Stimulated activated CD8-positive, alpha-beta memory T cell treated with anti-CD3 and anti-CD28 coated beads, Interleukin-7, amount 100 ng/mL, for 24 hours (primary cell): Measurements from ENCODE around the gene COLGALT1.

ENCODE experiments used
- DNase-seq: peaks from one replicate; pipeline ENCODE4 v3.0.0-alpha.2; 2020; ENCODE audit warnings: low read depth

COLGALT1 gene

GRCh38 chr19:17624314-17624991 lies 69.0 kb downstream of the COLGALT1 start:
- no peak for DNase-seq

- no peak for DNase-seq
These were observed 69.6 kb downstream of the COLGALT1 start for GRCh38 chr19:17625043-17625442.

GRCh38 chr19:17625980-17626379 lies 70.5 kb downstream of the COLGALT1 start:
- no peak for DNase-seq

GRCh38 chr19:17626456-17627015 lies 71.1 kb downstream of the COLGALT1 start:
- DNase-seq: no peak

GRCh38 chr19:17627161-17627560 lies 71.7 kb downstream of the COLGALT1 start:
- DNase-seq: no peak

- no peak for DNase-seq
These were observed 72.5 kb downstream of the COLGALT1 start for GRCh38 chr19:17627921-17628320.

GRCh38 chr19:17629760-17630159 lies 74.3 kb downstream of the COLGALT1 start:
- DNase-seq: no peak

- no peak for DNase-seq
These were observed 77.1 kb downstream of the COLGALT1 start for GRCh38 chr19:17632577-17632976.
